GM12878 (cell line): Measurements from ENCODE around the gene NR1D1. TPM values are rescaled to one million over a fixed set of nuclear protein-coding genes. Genes with fewer than 3 reads are reported as not detected.

ENCODE experiments used
- ATF3 ChIP-seq: IDR thresholded peaks from 2 replicates; pipeline ENCODE4 v1.6.1; 2011; ENCODE audit warnings: low read depth, mild to moderate bottlenecking, low read length, moderate library complexity, borderline replicate concordance; ENCODE audit errors: extremely low read depth
- BHLHE40 ChIP-seq, 2 experiments: fragments of 450-650 bp in 1 of 2; IDR thresholded peaks; 2 replicates each; pipeline ENCODE4 v1.6.1; 2011 to 2017; ENCODE audit warnings: low read depth in 2 of 2, borderline replicate concordance in 1 of 2, improper control_type of control experiment in 1 of 2, low read length in 1 of 2, mild to moderate bottlenecking in 1 of 2
- CREB1 ChIP-seq: IDR thresholded peaks from 2 replicates; pipeline ENCODE4 v1.6.1; 2012; ENCODE audit warnings: low read depth, mild to moderate bottlenecking, inconsistent platforms
- EGR1 ChIP-seq, 2 experiments: IDR thresholded peaks; 1 replicate in 1 of 2; 2 replicates in 1 of 2; pipeline ENCODE4 v1.6.1; 2011 to 2012; ENCODE audit warnings: low read depth in 2 of 2, low read length in 2 of 2, borderline replicate concordance in 1 of 2, mild to moderate bottlenecking in 1 of 2, moderate library complexity in 1 of 2
- HDAC2 ChIP-seq: fragments of 200-600 bp; sonication (generic); IDR thresholded peaks from 2 replicates; pipeline ENCODE4 v1.6.1; 2017
- HSF1 ChIP-seq: fragments of 150-350 bp; IDR thresholded peaks from 2 replicates; pipeline ENCODE4 v1.6.1; 2014; ENCODE audit warnings: mild to moderate bottlenecking, low read depth, low read length
- JUND ChIP-seq: IDR thresholded peaks from 2 replicates; pipeline ENCODE4 v1.6.1; 2012; ENCODE audit warnings: low read depth, mild to moderate bottlenecking, low read length, improper control_type of control experiment, moderate library complexity
- KLF5 ChIP-seq: fragments of 450-650 bp; IDR thresholded peaks from 2 replicates; pipeline ENCODE4 v1.6.1; 2014; ENCODE audit warnings: mild to moderate bottlenecking; ENCODE audit not compliant: partially characterized antibody
- LARP7 ChIP-seq: fragments of 450-650 bp; IDR thresholded peaks from 2 replicates; pipeline ENCODE4 v1.6.1; 2017; ENCODE audit warnings: mild to moderate bottlenecking
- MLLT1 ChIP-seq: fragments of 450-650 bp; IDR thresholded peaks from 2 replicates; pipeline ENCODE4 v1.6.1; 2016; ENCODE audit warnings: mild to moderate bottlenecking
- MYB ChIP-seq: fragments of 150-350 bp; IDR thresholded peaks from 2 replicates; pipeline ENCODE4 v1.6.1; 2014; ENCODE audit warnings: mild to moderate bottlenecking, low read depth, low read length, borderline replicate concordance
- NR2C1 ChIP-seq: fragments of 450-650 bp; IDR thresholded peaks from 2 replicates; pipeline ENCODE4 v1.6.1; 2017; ENCODE audit warnings: antibody characterized with exemption, mild to moderate bottlenecking, moderate library complexity
- NR2F1 ChIP-seq: fragments of 450-650 bp; conservative IDR thresholded peaks from 2 replicates; pipeline ENCODE4 v1.6.1; 2017; ENCODE audit warnings: mild to moderate bottlenecking
- PAX8 ChIP-seq: fragments of 450-650 bp; IDR thresholded peaks from 2 replicates; pipeline ENCODE4 v1.6.1; 2017; ENCODE audit warnings: mild to moderate bottlenecking, moderate library complexity
- POLR2AphosphoS5 ChIP-seq: IDR thresholded peaks from 2 replicates; pipeline ENCODE4 v1.6.1; 2011; ENCODE audit warnings: mild to moderate bottlenecking, low read length, inconsistent platforms
- RBBP5 ChIP-seq: fragments of 200-600 bp; sonication (generic); conservative IDR thresholded peaks from 2 replicates; pipeline ENCODE4 v1.6.1; 2016
- RELA ChIP-seq: fragments of 450-650 bp; IDR thresholded peaks from 2 replicates; pipeline ENCODE4 v1.8.0; 2014; ENCODE audit warnings: borderline replicate concordance; ENCODE audit not compliant: partially characterized antibody
- SP1 ChIP-seq: IDR thresholded peaks from one replicate; pipeline ENCODE4 v1.6.1; 2011; ENCODE audit warnings: low read depth, low read length
- USF2 ChIP-seq: IDR thresholded peaks from 2 replicates; pipeline ENCODE4 v1.6.1; 2011; ENCODE audit warnings: low read depth, low read length, improper control_type of control experiment, borderline replicate concordance
- ZBTB11 ChIP-seq: fragments of 450-650 bp; formaldehyde crosslinking; IDR thresholded peaks from 2 replicates; pipeline ENCODE4 v1.5.0; 2022; ENCODE audit warnings: mild to moderate bottlenecking, missing genetic modification characterization
- ZNF274 ChIP-seq: IDR thresholded peaks from one replicate; pipeline ENCODE4 v1.8.0; 2011; ENCODE audit not compliant: insufficient read length, insufficient read depth
- ZSCAN29 ChIP-seq: fragments of 450-650 bp; IDR thresholded peaks from 2 replicates; pipeline ENCODE4 v1.6.1; 2017; ENCODE audit warnings: mild to moderate bottlenecking, moderate library complexity
- polyA plus RNA-seq, 11 experiments: library from polyadenylated mRNA; depleted of rRNA in 4 of 11; unstranded in 6 of 11; stranded (reverse) in 5 of 11; fragments of >200 nt; fragmentation: Nextera tagmentation in 4 of 11; fragmentation: Illumina TruSeq in 1 of 11; extraction: Ambion mirVana in 4 of 11; extraction: Trizol in 1 of 11; gene quantifications; 1 replicate in 1 of 11; 2 replicates in 10 of 11; pipeline versions ENCODE4 v1.2.1 to v1.2.3, GENCODE V29; 2011 to 2016; ENCODE audit warnings: inconsistent platforms in 2 of 11, missing spikeins in 2 of 11, low read depth in 1 of 11
- total RNA-seq, 4 experiments: library from RNA; depleted of rRNA in 3 of 4; stranded (reverse); fragments of >200 nt in 3 of 4; fragmentation: Illumina TruSeq in 1 of 4; extraction: Trizol in 1 of 4; gene quantifications; 2 replicates each; pipeline versions ENCODE4 v1.2.1 to v1.2.3, GENCODE V29; 2013 to 2021

NR1D1 gene
- total and polyA plus RNA-seq, 10 of the 15 experiments (the other 5 are each of a cell fraction or from before 2014, with no cell fraction given), result 0.10 to 3.4 (median 0.94) TPM

- TF ChIP-seq USF2 (peak; percentile 6; the same call in 1 of the 2 replicates), NR2C1 (no peak), ZSCAN29 (no peak), SP1 (no peak), HDAC2 (no peak), BHLHE40 (IDR thresholded peaks at IDR 0.05; ENCODE audit: borderline replicate concordance in 1 of 2, low read depth in 2 of 2, low read length in 1 of 2) (peak; percentile 8 to 52; a peak in 1 of 4 replicates), CREB1 (no peak), EGR1 (IDR thresholded peaks at IDR 0.05; ENCODE audit: borderline replicate concordance in 1 of 2, low read depth in 2 of 2, low read length in 2 of 2) (no peak), KLF5 (no peak), ZBTB11 (CRISPR knock-in tag) (no peak), ZNF274 (no peak), ATF3 (no peak), MLLT1 (no peak), RBBP5 (no peak), JUND (no peak), HSF1 (no peak), PAX8 (no peak), MYB (no peak), POLR2AphosphoS5 (no peak), LARP7 (no peak), NR2F1 (no peak), RELA (no peak)
These were observed 2.2 kb downstream of the NR1D1 start (continued) for GRCh38 chr17:40097931-40098845.
